H1 (cell line): ENCODE data around the gene SIRT6. TPM values are rescaled to one million over a fixed set of nuclear protein-coding genes. Genes with fewer than 3 reads are reported as not detected.
A peak's percentile ranks its signal among the peaks of the same experiment; 100 is the strongest.

Source experiments
- CTCF ChIA-PET: fragments of 300-600 bp; sonication (Branson Sonifier 250); formaldehyde crosslinking; loops from one replicate; lab custom pipeline; 2021; ENCODE audit not compliant: partially characterized antibody; lab: Charles Lee
- POLR2A ChIA-PET: fragments of 300-600 bp; sonication (Branson Sonifier 250); formaldehyde crosslinking; loops from one replicate; lab custom pipeline; 2021; ENCODE audit warnings: inconsistent platforms; ENCODE audit not compliant: partially characterized antibody; lab: Charles Lee
- DNase-seq, 2 experiments: peaks; one replicate each; pipeline versions ENCODE4 v3.0.0 to v3.0.0-alpha.2; 2010 to 2022; ENCODE audit warnings: low spot score in 2 of 2, low read depth in 1 of 2, mixed read lengths in 1 of 2
- FAIRE-seq: peaks from 2 replicates; lab custom pipeline; 2011; peaks lifted over from hg19 to GRCh38; lab: Jason Lieb, UNC
- H2AFZ ChIP-seq: 2 replicates; pipeline ENCODE4 v1.8.1; 2012; ENCODE audit warnings: low read length, inconsistent platforms
- H2AK5ac ChIP-seq: 2 replicates; pipeline ENCODE4 v1.6.1; 2013; ENCODE audit warnings: low read depth, low read length
- H2BK120ac ChIP-seq: replicated peaks from 2 replicates; pipeline ENCODE3; 2013; ENCODE audit warnings: low read depth, low read length, inconsistent platforms
- H2BK12ac ChIP-seq: 2 replicates; pipeline ENCODE4 v1.6.1; 2013; ENCODE audit warnings: low read depth, low read length
- H2BK15ac ChIP-seq: 2 replicates; pipeline ENCODE4 v1.6.1; 2013; ENCODE audit warnings: low read length
- H2BK20ac ChIP-seq: 2 replicates; pipeline ENCODE4 v1.6.1; 2013; ENCODE audit warnings: low read length
- H2BK5ac ChIP-seq: 2 replicates; pipeline ENCODE4 v1.6.1; 2013; ENCODE audit warnings: low read depth, low read length
- H3K14ac ChIP-seq: 2 replicates; pipeline ENCODE4 v1.6.1; 2013; ENCODE audit warnings: inconsistent platforms; ENCODE audit not compliant: insufficient read length
- H3K18ac ChIP-seq: 2 replicates; pipeline ENCODE4 v1.6.1; 2013; ENCODE audit warnings: low read length; ENCODE audit errors: extremely low read depth
- H3K23ac ChIP-seq: 2 replicates; pipeline ENCODE4 v1.6.1; 2013; ENCODE audit warnings: inconsistent platforms; ENCODE audit not compliant: insufficient read length
- H3K23me2 ChIP-seq: 2 replicates; pipeline ENCODE4 v1.6.1; 2013; ENCODE audit warnings: low read depth, low read length
- H3K27ac ChIP-seq: 2 replicates; pipeline ENCODE4 v1.6.1; 2011; ENCODE audit warnings: low read depth, low read length, inconsistent platforms
- H3K27me3 ChIP-seq, 4 experiments: replicated peaks in 1 of 4; 1 replicate in 1 of 4; 2 replicates in 3 of 4; pipeline versions ENCODE4 v1.6.1 to v1.8.1; 2011 to 2013; ENCODE audit warnings: low read length in 3 of 4, mild to moderate bottlenecking in 3 of 4, inconsistent platforms in 2 of 4, mixed read lengths in 2 of 4, moderate library complexity in 1 of 4; ENCODE audit not compliant: control insufficient read depth in 3 of 4, insufficient read depth in 3 of 4; ENCODE audit errors: extremely low read depth in 1 of 4
- H3K36me3 ChIP-seq, 4 experiments: 2 replicates each; pipeline versions ENCODE4 v1.6.1 to v1.8.1; 2011 to 2013; ENCODE audit warnings: mild to moderate bottlenecking in 4 of 4, low read length in 3 of 4, moderate library complexity in 2 of 4, control low read depth in 1 of 4, inconsistent platforms in 1 of 4; ENCODE audit not compliant: insufficient read depth in 4 of 4, control insufficient read depth in 2 of 4
- H3K4ac ChIP-seq: replicated peaks from 2 replicates; pipeline ENCODE3; 2013; ENCODE audit warnings: low read length, low read depth, mixed read lengths, inconsistent platforms; ENCODE audit not compliant: insufficient read length
- H3K4me1 ChIP-seq, 4 experiments: replicated peaks in 1 of 4; 1 replicate in 1 of 4; 2 replicates in 3 of 4; pipeline versions ENCODE4 v1.6.1 to v1.8.1; 2011 to 2013; ENCODE audit warnings: low read length in 3 of 4, inconsistent platforms in 2 of 4, mixed read lengths in 1 of 4; ENCODE audit not compliant: insufficient read depth in 4 of 4, control insufficient read depth in 3 of 4
- H3K4me2 ChIP-seq, 2 experiments: 2 replicates each; pipeline versions ENCODE4 v1.6.1 to v1.8.1; 2011 to 2013; ENCODE audit warnings: low read depth in 2 of 2, low read length in 2 of 2, control low read depth in 1 of 2, inconsistent platforms in 1 of 2, mild to moderate bottlenecking in 1 of 2; ENCODE audit not compliant: insufficient read depth in 1 of 2
- H3K4me3 ChIP-seq, 4 experiments: fragments of 200-600, 300-600 bp in 1 of 4; sonication (generic), shearing (Covaris generic), sonication (Bioruptor Twin) in 1 of 4; 2 replicates each; pipeline versions ENCODE4 v1.5.1 to v1.8.1; 2011 to 2016; ENCODE audit warnings: low read length in 4 of 4, low read depth in 3 of 4, control low read depth in 2 of 4, inconsistent platforms in 2 of 4, mild to moderate bottlenecking in 2 of 4, mixed read lengths in 1 of 4, moderate library complexity in 1 of 4; ENCODE audit not compliant: insufficient read depth in 2 of 4; ENCODE audit errors: extremely low read depth in 1 of 4
- H3K56ac ChIP-seq: replicated peaks from 2 replicates; pipeline ENCODE3; 2013; ENCODE audit warnings: low read depth, mild to moderate bottlenecking, mixed read lengths, low read length, inconsistent platforms; ENCODE audit not compliant: insufficient read length
- H3K79me1 ChIP-seq: 2 replicates; pipeline ENCODE4 v1.6.1; 2013; ENCODE audit warnings: low read depth, low read length, control low read depth
- H3K79me2 ChIP-seq, 2 experiments: 2 replicates each; pipeline versions ENCODE4 v1.6.1 to v1.8.1; 2012 to 2013; ENCODE audit warnings: low read length in 2 of 2, mild to moderate bottlenecking in 2 of 2, inconsistent platforms in 1 of 2; ENCODE audit not compliant: insufficient read depth in 2 of 2, control insufficient read depth in 1 of 2
- H3K9ac ChIP-seq, 4 experiments: replicated peaks in 1 of 4; 1 replicate in 1 of 4; 2 replicates in 3 of 4; pipeline versions ENCODE4 v1.6.1 to v1.8.1; 2011 to 2013; ENCODE audit warnings: low read depth in 3 of 4, low read length in 3 of 4, control low read depth in 2 of 4, mild to moderate bottlenecking in 2 of 4, moderate library complexity in 2 of 4, inconsistent platforms in 1 of 4; ENCODE audit errors: extremely low read depth in 1 of 4
- H3K9me3 ChIP-seq, 2 experiments: 2 replicates each; pipeline versions ENCODE4 v1.6.1 to v1.8.1; 2012 to 2013; ENCODE audit warnings: mild to moderate bottlenecking in 2 of 2, moderate library complexity in 2 of 2, control low read depth in 1 of 2, inconsistent platforms in 1 of 2, low read depth in 1 of 2, low read length in 1 of 2, mixed read lengths in 1 of 2; ENCODE audit not compliant: insufficient read depth in 2 of 2
- H4K20me1 ChIP-seq, 2 experiments: replicated peaks in 1 of 2; 2 replicates each; pipeline versions ENCODE3 to v1.8.1; 2011 to 2013; ENCODE audit warnings: inconsistent platforms in 2 of 2, low read length in 2 of 2, mild to moderate bottlenecking in 1 of 2; ENCODE audit not compliant: insufficient read depth in 2 of 2, control insufficient read depth in 1 of 2
- H4K5ac ChIP-seq: 2 replicates; pipeline ENCODE4 v1.6.1; 2013; ENCODE audit warnings: low read length, low read depth, mixed read lengths, inconsistent platforms; ENCODE audit not compliant: insufficient read length
- H4K8ac ChIP-seq: 2 replicates; pipeline ENCODE4 v1.8.0; 2013; ENCODE audit warnings: mild to moderate bottlenecking, moderate library complexity, low read length, inconsistent platforms; ENCODE audit not compliant: insufficient read depth; ENCODE audit errors: extremely low read depth
- H4K91ac ChIP-seq: replicated peaks from 2 replicates; pipeline ENCODE3; 2013; ENCODE audit warnings: low read length, mixed read lengths, inconsistent platforms; ENCODE audit not compliant: insufficient read length
- CREB1 ChIP-seq: IDR thresholded peaks from 2 replicates; pipeline ENCODE4 v1.6.1; 2012; ENCODE audit warnings: inconsistent platforms
- GABPA ChIP-seq: IDR thresholded peaks from 2 replicates; pipeline ENCODE4 v1.6.1; 2011; ENCODE audit warnings: mild to moderate bottlenecking, low read length, moderate library complexity, borderline replicate concordance; ENCODE audit not compliant: insufficient read depth
- JUN ChIP-seq: IDR thresholded peaks from 2 replicates; pipeline ENCODE4 v1.6.1; 2011; ENCODE audit warnings: low read depth, mild to moderate bottlenecking, improper control_type of control experiment, low read length
- KDM1A ChIP-seq: fragments of 200-600, 300-600 bp; sonication (generic); IDR thresholded peaks from 2 replicates; pipeline ENCODE4 v1.7.1; 2016; ENCODE audit warnings: mild to moderate bottlenecking, low read length, borderline replicate concordance
- RAD21 ChIP-seq, 2 experiments: IDR thresholded peaks in 1 of 2; conservative IDR thresholded peaks in 1 of 2; 2 replicates each; pipeline ENCODE4 v1.6.1; 2011; ENCODE audit warnings: low read depth in 2 of 2, low read length in 2 of 2, improper control_type of control experiment in 1 of 2, inconsistent platforms in 1 of 2, mild to moderate bottlenecking in 1 of 2, moderate library complexity in 1 of 2
- TEAD4 ChIP-seq: IDR thresholded peaks from 2 replicates; pipeline ENCODE4 v1.6.1; 2012; ENCODE audit warnings: low read depth, low read length, inconsistent platforms, mixed read lengths
- WGBS, 2 experiments: shearing (Covaris generic) in 1 of 2; methylation state at CpG; one replicate each; pipeline versions ENCODE4 v1.1.6 to v1.1.7; 2013 to 2015; ENCODE audit warnings: low lambda C conversion rate in 2 of 2, mixed read lengths in 2 of 2, inconsistent platforms in 1 of 2, low coverage in 1 of 2, missing lambda C conversion rate in 1 of 2; ENCODE audit not compliant: insufficient replicate concordance in 2 of 2, insufficient coverage in 1 of 2, insufficient read length in 1 of 2; ENCODE audit errors: extremely low coverage in 1 of 2, missing lambda C conversion rate in 1 of 2; 5-methylcytosine and 5-hydroxymethylcytosine counted together
- polyA plus RNA-seq, 7 experiments: library from polyadenylated mRNA; depleted of rRNA in 3 of 7; stranded (reverse) in 5 of 7; unstranded in 2 of 7; fragments of >200 nt in 5 of 7; fragments of 200-250 nt in 2 of 7; gene quantifications; 1 replicate in 5 of 7; 2 replicates in 1 of 7; 4 replicates in 1 of 7; pipeline versions ENCODE4 v1.2.1 to v1.2.3, GENCODE V29; 2011 to 2013; ENCODE audit warnings: missing spikeins in 2 of 7, mixed read lengths in 2 of 7
- total RNA-seq: library from RNA; stranded (reverse); fragmentation: NEBNext Ultra II Directional; extraction: Animal tissue kit (Norgen Biotek cat#: 25700); gene quantifications from 2 replicates; pipeline ENCODE4 v1.2.1, GENCODE V29; 2021
- TF ChIP-seq, protein P1 (sequence below), 3 experiments: IDR thresholded peaks; 1 replicate in 2 of 3; 2 replicates in 1 of 3; pipeline versions ENCODE4 v1.5.1 to v1.6.1; 2011; ENCODE audit warnings: low read length in 3 of 3, mild to moderate bottlenecking in 3 of 3, inconsistent platforms in 2 of 3, low read depth in 1 of 3, moderate library complexity in 1 of 3; ENCODE audit not compliant: insufficient read depth in 1 of 3; ENCODE audit errors: control extremely low read depth in 1 of 3

Gene SIRT6
- total and polyA plus RNA-seq, 2 of the 8 experiments (the other 6 are each of a cell fraction or from before 2014, with no cell fraction given): 25.2 to 27.0 TPM

- Histone ChIP-seq H3K36me3 (no peaks in the 10 kb centered on the region), H2BK15ac (peak overlapping the region; percentile 61; the same call in 1 of the 2 replicates), H3K4me1 (peaks cover 0 to 3% (median under 1%) of the 10 kb centered on the region in 4 experiments; a peak in 3 of 7 replicates), H3K79me1 (peaks cover 2% of the 10 kb centered on the region; the same call in 1 of the 2 replicates), H3K14ac (no peak overlapping the region), H2BK5ac (no peak overlapping the region), H3K18ac (peak overlapping the region; percentile 85), H3K27me3 (0 out of 7 replicates have a peak, but pooled peaks cover 0 to 2% (median 0%) of the 10 kb centered on the region in 4 experiments), H3K4ac (no peak overlapping the region), H2BK20ac (no peak overlapping the region), H2AFZ (peak overlapping the region; percentile 74; the same call in 1 of the 2 replicates), H4K8ac (peak overlapping the region; percentile 54; the same call in 1 of the 2 replicates), H3K27ac (no peak overlapping the region), H3K4me2 (peak overlapping the region in 1 of 2 experiments; percentile 51; a peak in 2 of 4 replicates), H3K9me3 (no peaks in the 10 kb centered on the region), H2AK5ac (peak overlapping the region; percentile 11; the same call in 1 of the 2 replicates), H4K20me1 (no peaks in the 10 kb centered on the region), H2BK120ac (no peak overlapping the region), H3K9ac (no peak overlapping the region), H3K23ac (no peak overlapping the region), H3K23me2 (peaks cover 13% of the 10 kb centered on the region), H3K79me2 (no peaks in the 10 kb centered on the region; a peak in 1 of 4 replicates), H4K91ac (no peak overlapping the region), H2BK12ac (no peak overlapping the region), H3K56ac (no peak overlapping the region), H3K4me3 (no peak overlapping the region), H4K5ac (peak overlapping the region; percentile 18)
- ChIA-PET CTCF (interaction anchor here (0.7 to 2.5 kb wide), 10 partner anchors 9 to 110 kb away, joined by 3 to 14 read pairs (median 3); no protein-coding TSS in a partner anchor), POLR2A (interaction anchor here (1.5 kb wide), 1 partner anchor 202 kb away, joined by 3 read pairs; no protein-coding TSS in a partner anchor)
- 45% methylated on average over 22 of the region's 22 CpGs; no CpG with 5 or more reads in 1 of the 2 experiments for WGBS, 2 experiments
- DNase-seq: peak; percentile 66 to 99
- FAIRE-seq: peak; percentile 84
- TF ChIP-seq KDM1A (peak; percentile 88; the same call in 1 of the 2 replicates), JUN (no peak), TEAD4 (peak; percentile 57), CREB1 (no peak), RAD21 (IDR thresholded peaks at IDR 0.05 in 1 of 2, conservative IDR thresholded peaks at IDR 0.05 in 1 of 2; ENCODE audit: low read depth in 2 of 2, low read length in 2 of 2) (peak; percentile 55 to 68), GABPA (peak; percentile 59; the same call in 1 of the 2 replicates)
- TF ChIP-seq, protein P1, sequence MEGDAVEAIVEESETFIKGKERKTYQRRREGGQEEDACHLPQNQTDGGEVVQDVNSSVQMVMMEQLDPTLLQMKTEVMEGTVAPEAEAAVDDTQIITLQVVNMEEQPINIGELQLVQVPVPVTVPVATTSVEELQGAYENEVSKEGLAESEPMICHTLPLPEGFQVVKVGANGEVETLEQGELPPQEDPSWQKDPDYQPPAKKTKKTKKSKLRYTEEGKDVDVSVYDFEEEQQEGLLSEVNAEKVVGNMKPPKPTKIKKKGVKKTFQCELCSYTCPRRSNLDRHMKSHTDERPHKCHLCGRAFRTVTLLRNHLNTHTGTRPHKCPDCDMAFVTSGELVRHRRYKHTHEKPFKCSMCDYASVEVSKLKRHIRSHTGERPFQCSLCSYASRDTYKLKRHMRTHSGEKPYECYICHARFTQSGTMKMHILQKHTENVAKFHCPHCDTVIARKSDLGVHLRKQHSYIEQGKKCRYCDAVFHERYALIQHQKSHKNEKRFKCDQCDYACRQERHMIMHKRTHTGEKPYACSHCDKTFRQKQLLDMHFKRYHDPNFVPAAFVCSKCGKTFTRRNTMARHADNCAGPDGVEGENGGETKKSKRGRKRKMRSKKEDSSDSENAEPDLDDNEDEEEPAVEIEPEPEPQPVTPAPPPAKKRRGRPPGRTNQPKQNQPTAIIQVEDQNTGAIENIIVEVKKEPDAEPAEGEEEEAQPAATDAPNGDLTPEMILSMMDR (IDR thresholded peaks at IDR 0.05; ENCODE audit: control extremely low read depth in 1 of 3, insufficient read depth in 1 of 3, low read depth in 1 of 3, low read length in 3 of 3): peak; percentile 77 to 97 (median 82)
Observed at GRCh38 chr19:4186087-4186993, 4.0 kb upstream of the SIRT6 start.
